ENCODE measurements around the gene FGFR4. TPM values are rescaled to one million over a fixed set of nuclear protein-coding genes. Genes with fewer than 3 reads are reported as not detected.

Gene FGFR4
- total and polyA plus RNA-seq, 2 experiments from 2014 or later, result 43.4 to 150 TPM

DNA sequence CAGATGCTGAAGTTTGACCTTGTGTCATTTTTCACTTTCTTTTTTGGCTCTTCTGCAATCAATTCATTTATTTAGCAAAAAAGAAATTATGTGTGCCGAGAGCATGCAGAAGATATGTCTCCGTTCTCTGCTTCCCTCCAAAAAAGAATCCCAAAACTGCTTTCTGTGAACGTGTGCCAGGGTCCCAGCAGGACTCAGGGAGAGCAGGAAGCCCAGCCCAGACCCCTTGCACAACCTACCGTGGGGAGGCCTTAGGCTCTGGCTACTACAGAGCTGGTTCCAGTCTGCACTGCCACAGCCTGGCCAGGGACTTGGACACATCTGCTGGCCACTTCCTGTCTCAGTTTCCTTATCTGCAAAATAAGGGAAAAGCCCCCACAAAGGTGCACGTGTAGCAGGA lies 2.4 kb downstream of the FGFR4 start:
- peaks cover 8% of the 10 kb centered on the region; the same call in 1 of the 2 replicates for H4K20me1 ChIP-seq (replicated peaks; ENCODE audit: insufficient read depth)
- H3K4me1 Mint-ChIP-seq, result peaks cover 27% of the 10 kb centered on the region
- DNase-seq (ENCODE audit: low spot score), result no peak

More for the DNA sequence above, 2.4 kb downstream of the FGFR4 start:
- Mint-ChIP-seq H3K4me3 (peak overlapping the region; percentile 23; the same call in 1 of the 3 replicates), H3K27ac (no peak overlapping the region), H3K36me3 (ENCODE audit: low read depth) (peaks cover 27% of the 10 kb centered on the region), H3K27me3 (ENCODE audit: insufficient read depth, low read depth, poor library complexity) (peaks cover 11% of the 10 kb centered on the region), H3K9me3 (no peaks in the 10 kb centered on the region; the same call in 2 of the 3 replicates)
- no peak overlapping the region for H3K27ac ChIP-seq (ENCODE audit: low read depth)
- H3K4me1 ChIP-seq (ENCODE audit: insufficient read depth), result peaks cover 20% of the 10 kb centered on the region
- H2AFZ ChIP-seq, result no peak overlapping the region
- no peak overlapping the region for H3K4me3 ChIP-seq
- H3K79me2 ChIP-seq (replicated peaks; ENCODE audit: insufficient read depth), result peaks cover 22% of the 10 kb centered on the region
- TF ChIP-seq ETS1 (IDR thresholded peaks at IDR 0.05) (no peak), CREB1 (CRISPR knock-in tag; IDR thresholded peaks at IDR 0.05; ENCODE audit: low read depth) (no peak), ZNF331 (CRISPR knock-in tag; IDR thresholded peaks at IDR 0.05; ENCODE audit: low read depth) (no peak), EZH2phosphoT487 (IDR thresholded peaks at IDR 0.05; ENCODE audit: unreplicated experiment) (no peak), STAT1 (IDR thresholded peaks at IDR 0.05; ENCODE audit: unreplicated experiment) (no peak), POLR2AphosphoS5 (IDR thresholded peaks at IDR 0.05; ENCODE audit: low read depth) (no peak), ZNF114 (CRISPR knock-in tag; IDR thresholded peaks at IDR 0.05) (no peak), EZH2 (IDR thresholded peaks at IDR 0.05; ENCODE audit: low read depth, unreplicated experiment) (no peak), NANOG (IDR thresholded peaks at IDR 0.05; ENCODE audit: borderline replicate concordance) (no peak), REST (IDR thresholded peaks at IDR 0.05; ENCODE audit: unreplicated experiment) (no peak), CTCF (conservative IDR thresholded peaks at IDR 0.05; ENCODE audit: low read depth in 2 of 2) (no peak), JUNB (IDR thresholded peaks at IDR 0.05; ENCODE audit: unreplicated experiment) (no peak)
- TF ChIP-seq, protein P1, sequence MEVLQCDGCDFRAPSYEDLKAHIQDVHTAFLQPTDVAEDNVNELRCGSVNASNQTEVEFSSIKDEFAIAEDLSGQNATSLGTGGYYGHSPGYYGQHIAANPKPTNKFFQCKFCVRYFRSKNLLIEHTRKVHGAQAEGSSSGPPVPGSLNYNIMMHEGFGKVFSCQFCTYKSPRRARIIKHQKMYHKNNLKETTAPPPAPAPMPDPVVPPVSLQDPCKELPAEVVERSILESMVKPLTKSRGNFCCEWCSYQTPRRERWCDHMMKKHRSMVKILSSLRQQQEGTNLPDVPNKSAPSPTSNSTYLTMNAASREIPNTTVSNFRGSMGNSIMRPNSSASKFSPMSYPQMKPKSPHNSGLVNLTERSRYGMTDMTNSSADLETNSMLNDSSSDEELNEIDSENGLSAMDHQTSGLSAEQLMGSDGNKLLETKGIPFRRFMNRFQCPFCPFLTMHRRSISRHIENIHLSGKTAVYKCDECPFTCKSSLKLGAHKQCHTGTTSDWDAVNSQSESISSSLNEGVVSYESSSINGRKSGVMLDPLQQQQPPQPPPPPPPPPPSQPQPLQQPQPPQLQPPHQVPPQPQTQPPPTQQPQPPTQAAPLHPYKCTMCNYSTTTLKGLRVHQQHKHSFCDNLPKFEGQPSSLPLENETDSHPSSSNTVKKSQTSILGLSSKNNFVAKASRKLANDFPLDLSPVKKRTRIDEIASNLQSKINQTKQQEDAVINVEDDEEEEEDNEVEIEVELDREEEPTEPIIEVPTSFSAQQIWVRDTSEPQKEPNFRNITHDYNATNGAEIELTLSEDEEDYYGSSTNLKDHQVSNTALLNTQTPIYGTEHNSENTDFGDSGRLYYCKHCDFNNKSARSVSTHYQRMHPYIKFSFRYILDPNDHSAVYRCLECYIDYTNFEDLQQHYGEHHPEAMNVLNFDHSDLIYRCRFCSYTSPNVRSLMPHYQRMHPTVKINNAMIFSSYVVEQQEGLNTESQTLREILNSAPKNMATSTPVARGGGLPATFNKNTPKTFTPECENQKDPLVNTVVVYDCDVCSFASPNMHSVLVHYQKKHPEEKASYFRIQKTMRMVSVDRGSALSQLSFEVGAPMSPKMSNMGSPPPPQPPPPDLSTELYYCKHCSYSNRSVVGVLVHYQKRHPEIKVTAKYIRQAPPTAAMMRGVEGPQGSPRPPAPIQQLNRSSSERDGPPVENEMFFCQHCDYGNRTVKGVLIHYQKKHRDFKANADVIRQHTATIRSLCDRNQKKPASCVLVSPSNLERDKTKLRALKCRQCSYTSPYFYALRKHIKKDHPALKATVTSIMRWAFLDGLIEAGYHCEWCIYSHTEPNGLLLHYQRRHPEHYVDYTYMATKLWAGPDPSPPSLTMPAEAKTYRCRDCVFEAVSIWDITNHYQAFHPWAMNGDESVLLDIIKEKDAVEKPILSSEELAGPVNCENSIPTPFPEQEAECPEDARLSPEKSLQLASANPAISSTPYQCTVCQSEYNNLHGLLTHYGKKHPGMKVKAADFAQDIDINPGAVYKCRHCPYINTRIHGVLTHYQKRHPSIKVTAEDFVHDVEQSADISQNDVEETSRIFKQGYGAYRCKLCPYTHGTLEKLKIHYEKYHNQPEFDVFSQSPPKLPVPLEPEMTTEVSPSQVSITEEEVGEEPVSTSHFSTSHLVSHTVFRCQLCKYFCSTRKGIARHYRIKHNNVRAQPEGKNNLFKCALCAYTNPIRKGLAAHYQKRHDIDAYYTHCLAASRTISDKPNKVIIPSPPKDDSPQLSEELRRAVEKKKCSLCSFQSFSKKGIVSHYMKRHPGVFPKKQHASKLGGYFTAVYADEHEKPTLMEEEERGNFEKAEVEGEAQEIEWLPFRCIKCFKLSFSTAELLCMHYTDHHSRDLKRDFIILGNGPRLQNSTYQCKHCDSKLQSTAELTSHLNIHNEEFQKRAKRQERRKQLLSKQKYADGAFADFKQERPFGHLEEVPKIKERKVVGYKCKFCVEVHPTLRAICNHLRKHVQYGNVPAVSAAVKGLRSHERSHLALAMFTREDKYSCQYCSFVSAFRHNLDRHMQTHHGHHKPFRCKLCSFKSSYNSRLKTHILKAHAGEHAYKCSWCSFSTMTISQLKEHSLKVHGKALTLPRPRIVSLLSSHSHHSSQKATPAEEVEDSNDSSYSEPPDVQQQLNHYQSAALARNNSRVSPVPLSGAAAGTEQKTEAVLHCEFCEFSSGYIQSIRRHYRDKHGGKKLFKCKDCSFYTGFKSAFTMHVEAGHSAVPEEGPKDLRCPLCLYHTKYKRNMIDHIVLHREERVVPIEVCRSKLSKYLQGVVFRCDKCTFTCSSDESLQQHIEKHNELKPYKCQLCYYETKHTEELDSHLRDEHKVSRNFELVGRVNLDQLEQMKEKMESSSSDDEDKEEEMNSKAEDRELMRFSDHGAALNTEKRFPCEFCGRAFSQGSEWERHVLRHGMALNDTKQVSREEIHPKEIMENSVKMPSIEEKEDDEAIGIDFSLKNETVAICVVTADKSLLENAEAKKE (CRISPR knock-in tag; IDR thresholded peaks at IDR 0.05), result no peak
- H3K9me2 ChIP-seq (ENCODE audit: insufficient read depth), result no peaks in the 10 kb centered on the region
- H3F3A ChIP-seq (replicated peaks; ENCODE audit: low read depth), result peaks cover 21% of the 10 kb centered on the region
- peaks cover 5% of the 10 kb centered on the region for H3K36me3 ChIP-seq (ENCODE audit: insufficient read depth)
- no peak overlapping the region for H3K4me2 ChIP-seq
- no peak for ATAC-seq
- H3K27me3 ChIP-seq (ENCODE audit: insufficient read depth), result no peaks in the 10 kb centered on the region

Data from GM23338 (cell line).